ENCODE results near the gene EFNB3. TPM values are rescaled to one million over a fixed set of nuclear protein-coding genes. Genes with fewer than 3 reads are reported as not detected.

The EFNB3 gene
- total RNA-seq, 2 donors from 2014 or later, result 0.42 to 0.82 TPM

DNA sequence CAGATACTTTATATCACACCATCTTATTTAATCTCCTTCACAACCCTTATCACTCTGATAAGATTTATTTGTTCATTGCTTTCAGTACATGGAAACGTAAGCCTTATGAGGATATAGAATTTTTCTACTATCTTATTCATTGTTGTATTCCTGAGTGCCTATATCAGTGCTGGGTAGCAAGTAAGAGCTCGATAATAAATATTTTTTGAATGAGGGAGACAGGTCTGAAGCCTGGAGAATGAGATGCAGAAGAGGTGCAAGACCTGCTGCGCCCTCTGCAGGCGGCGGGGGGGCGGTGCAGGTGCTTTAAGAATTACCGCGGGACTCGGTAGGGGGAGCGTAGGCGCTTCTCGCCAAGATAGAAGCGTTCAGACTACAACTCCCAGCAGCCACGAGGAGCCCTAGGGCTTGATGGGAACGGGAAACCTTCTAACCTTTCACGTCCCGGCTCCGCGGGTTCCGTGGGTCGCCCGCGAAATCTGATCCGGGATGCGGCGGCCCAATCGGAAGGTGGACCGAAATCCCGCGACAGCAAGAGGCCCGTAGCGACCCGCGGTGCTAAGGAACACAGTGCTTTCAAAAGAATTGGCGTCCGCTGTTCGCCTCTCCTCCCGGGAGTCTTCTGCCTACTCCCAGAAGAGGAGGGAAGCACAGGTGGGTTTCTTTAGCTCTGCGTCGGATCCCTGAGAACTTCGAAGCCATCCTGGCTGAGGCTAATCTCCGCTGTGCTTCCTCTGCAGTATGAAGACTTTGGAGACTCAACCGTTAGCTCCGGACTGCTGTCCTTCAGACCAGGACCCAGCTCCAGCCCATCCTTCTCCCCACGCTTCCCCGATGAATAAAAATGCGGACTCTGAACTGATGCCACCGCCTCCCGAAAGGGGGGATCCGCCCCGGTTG lies 16.8 kb upstream of the EFNB3 start, which contains the start of gene WRAP53:
Gene WRAP53, plus strand, starts transcription at position 570 of the 900 bp plus-strand sequence. Its CDS starts 172 bp downstream, at position 742.
- Histone ChIP-seq H3K27me3 (no peaks in the 10 kb centered on the region), H3K9me3 (no peaks in the 10 kb centered on the region), H3K27ac (peak within 1 kb of the TSS; percentile 97), H3K36me3 (no peaks in the 10 kb centered on the region), H3K4me3 (peak within 1 kb of the TSS; percentile 76), H3K9ac (ENCODE audit: low read depth in 2 of 2, low read length in 2 of 2) (peak within 1 kb of the TSS; percentile 82 to 100), H3K4me1 (peaks cover 11% of the 10 kb centered on the region)
- TF ChIP-seq, protein P1, sequence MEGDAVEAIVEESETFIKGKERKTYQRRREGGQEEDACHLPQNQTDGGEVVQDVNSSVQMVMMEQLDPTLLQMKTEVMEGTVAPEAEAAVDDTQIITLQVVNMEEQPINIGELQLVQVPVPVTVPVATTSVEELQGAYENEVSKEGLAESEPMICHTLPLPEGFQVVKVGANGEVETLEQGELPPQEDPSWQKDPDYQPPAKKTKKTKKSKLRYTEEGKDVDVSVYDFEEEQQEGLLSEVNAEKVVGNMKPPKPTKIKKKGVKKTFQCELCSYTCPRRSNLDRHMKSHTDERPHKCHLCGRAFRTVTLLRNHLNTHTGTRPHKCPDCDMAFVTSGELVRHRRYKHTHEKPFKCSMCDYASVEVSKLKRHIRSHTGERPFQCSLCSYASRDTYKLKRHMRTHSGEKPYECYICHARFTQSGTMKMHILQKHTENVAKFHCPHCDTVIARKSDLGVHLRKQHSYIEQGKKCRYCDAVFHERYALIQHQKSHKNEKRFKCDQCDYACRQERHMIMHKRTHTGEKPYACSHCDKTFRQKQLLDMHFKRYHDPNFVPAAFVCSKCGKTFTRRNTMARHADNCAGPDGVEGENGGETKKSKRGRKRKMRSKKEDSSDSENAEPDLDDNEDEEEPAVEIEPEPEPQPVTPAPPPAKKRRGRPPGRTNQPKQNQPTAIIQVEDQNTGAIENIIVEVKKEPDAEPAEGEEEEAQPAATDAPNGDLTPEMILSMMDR (IDR thresholded peaks at IDR 0.05), result peak; percentile 100
- DNase-seq, result peak; percentile 99
- intact Hi-C loops (cut with DNase I), result loop anchor here (5.0 kb wide), 1 partner anchor 56 kb away; the partner anchor contains the start of gene SHBG

- peak overlapping the region; percentile 76 for H3K4me3 ChIP-seq
- no peak for DNase-seq
- H3K27ac ChIP-seq, result peak overlapping the region; percentile 97
- no peaks in the 10 kb centered on the region for H3K36me3 ChIP-seq
- no peaks in the 10 kb centered on the region for H3K9me3 ChIP-seq
- no peaks in the 10 kb centered on the region for H3K27me3 ChIP-seq
- H3K4me1 ChIP-seq, result peaks cover 11% of the 10 kb centered on the region
- TF ChIP-seq, protein P1 (IDR thresholded peaks at IDR 0.05), result no peak
- intact Hi-C loops (cut with DNase I), result loop anchor here (5.0 kb wide), 1 partner anchor 57 kb away; the partner anchor contains the start of gene SHBG
- peak overlapping the region; percentile 82 to 100 for H3K9ac ChIP-seq (ENCODE audit: low read depth in 2 of 2, low read length in 2 of 2)
These were observed 16.1 kb upstream of the EFNB3 start for GRCh38 chr17:7688808-7689316.

- H3K9ac ChIP-seq (ENCODE audit: low read depth in 2 of 2, low read length in 2 of 2), result no peak overlapping the region
- no peaks in the 10 kb centered on the region for H3K27me3 ChIP-seq
- intact Hi-C loops (cut with DNase I), result no loop called here
- no peak overlapping the region for H3K4me3 ChIP-seq
- no peak for DNase-seq
- TF ChIP-seq, protein P1 (IDR thresholded peaks at IDR 0.05), result no peak
- no peaks in the 10 kb centered on the region for H3K36me3 ChIP-seq
- H3K4me1 ChIP-seq, result no peaks in the 10 kb centered on the region
- no peaks in the 10 kb centered on the region for H3K9me3 ChIP-seq
- H3K27ac ChIP-seq, result no peak overlapping the region
These were observed 9.4 kb upstream of the EFNB3 start for GRCh38 chr17:7695586-7695985.

DNA sequence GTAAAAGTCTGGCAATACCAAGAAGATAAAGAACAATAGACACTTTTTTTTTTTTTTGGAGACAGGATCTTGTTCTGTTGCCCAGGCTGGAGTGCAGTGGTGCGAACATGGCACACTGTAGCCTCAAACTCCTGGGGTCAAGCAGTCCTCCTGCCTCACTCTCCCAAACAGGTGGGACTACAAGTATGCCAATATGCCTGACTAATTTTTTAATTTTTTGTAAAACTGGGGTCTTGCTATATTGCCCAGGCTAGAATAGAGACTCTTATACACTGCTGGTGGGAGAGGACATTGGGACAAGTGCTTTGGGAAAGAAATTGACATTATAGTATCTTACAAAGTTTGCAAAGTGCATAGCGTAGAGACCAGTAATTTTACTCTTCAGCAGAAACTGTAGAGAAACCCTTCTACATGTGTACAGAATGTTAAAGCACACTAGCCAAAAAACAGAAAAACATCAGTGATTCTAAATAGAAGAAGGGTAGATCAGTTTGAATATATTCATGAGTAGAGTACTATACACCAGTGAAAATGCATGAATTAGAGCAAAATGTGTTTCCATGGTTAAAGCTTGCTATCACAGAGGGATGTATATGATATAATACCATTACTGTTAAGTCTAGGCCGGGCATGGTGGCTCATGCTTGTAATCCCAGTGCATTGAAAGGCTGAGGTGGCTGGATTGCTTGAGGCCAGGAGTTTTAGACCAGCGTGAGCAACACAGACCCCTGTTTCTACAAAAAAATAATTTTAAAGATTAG lies 7.0 kb upstream of the EFNB3 start:
- intact Hi-C loops (cut with DNase I), result no loop called here
- Histone ChIP-seq H3K27me3 (no peaks in the 10 kb centered on the region), H3K4me1 (no peaks in the 10 kb centered on the region), H3K9me3 (no peaks in the 10 kb centered on the region), H3K27ac (no peak overlapping the region), H3K4me3 (no peak overlapping the region), H3K36me3 (no peaks in the 10 kb centered on the region), H3K9ac (ENCODE audit: low read depth in 2 of 2, low read length in 2 of 2) (no peak overlapping the region)
- DNase-seq, result no peak
- TF ChIP-seq, protein P1 (IDR thresholded peaks at IDR 0.05), result no peak

DNA sequence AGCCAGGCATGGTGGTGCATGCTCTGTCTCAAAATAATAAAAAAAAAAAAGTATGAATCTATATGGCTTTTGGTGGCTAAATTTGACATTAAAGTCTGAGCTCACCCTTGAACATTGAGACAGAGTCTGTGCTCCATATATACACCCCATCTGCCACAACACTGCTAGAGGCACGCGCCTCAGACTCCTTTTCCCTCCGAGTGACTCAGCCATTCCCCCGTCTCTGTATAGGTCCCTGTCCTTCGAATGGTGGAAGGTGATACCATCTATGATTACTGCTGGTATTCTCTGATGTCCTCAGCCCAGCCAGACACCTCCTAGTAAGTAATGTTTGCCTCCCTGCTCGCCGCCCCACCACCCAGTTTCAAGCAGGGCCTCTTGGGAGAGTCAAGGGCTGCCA lies 4.5 kb upstream of the EFNB3 start:
- intact Hi-C loops (cut with DNase I), result no loop called here
- no peak for DNase-seq
- Histone ChIP-seq H3K9ac (ENCODE audit: low read depth in 2 of 2, low read length in 2 of 2) (no peak overlapping the region), H3K27ac (no peak overlapping the region), H3K4me1 (no peaks in the 10 kb centered on the region), H3K9me3 (no peaks in the 10 kb centered on the region), H3K36me3 (no peaks in the 10 kb centered on the region), H3K4me3 (no peak overlapping the region), H3K27me3 (peaks cover 13% of the 10 kb centered on the region)
- TF ChIP-seq, protein P1 (IDR thresholded peaks at IDR 0.05), result no peak

Data from colonic mucosa (tissue), 4 donors.